KG1 (cell line): ENCODE results near the gene CCDC88A.
A peak's percentile ranks its signal among the peaks of the same experiment; 100 is the strongest.
"Not testable (repeated sequence)": the region's sequence is repeated elsewhere in the genome, so short reads cannot be mapped to it uniquely, and the experiment has no call there.

Experiments used
- DNase-seq: peaks from one replicate; lab custom pipeline; 2025; lab: John Stamatoyannopoulos, UW

The CCDC88A gene

GRCh38 chr2:55301277-55301676 is 118.4 kb downstream of the CCDC88A start:
- no peak for DNase-seq

- DNase-seq = no peak
Observed at GRCh38 chr2:55296393-55296792, 123.3 kb downstream of the CCDC88A start.

GRCh38 chr2:55283083-55283482 is 136.6 kb downstream of the CCDC88A start:
- DNase-seq = no peak

- peak; percentile 81 for DNase-seq
Observed at GRCh38 chr2:55282110-55282917, 137.3 kb downstream of the CCDC88A start.

GRCh38 chr2:55280851-55281546 is 138.7 kb downstream of the CCDC88A start:
- DNase-seq = not testable (repeated sequence)

GRCh38 chr2:55279859-55280424 is 139.7 kb downstream of the CCDC88A start:
- not testable (repeated sequence) for DNase-seq

- not testable (repeated sequence) for DNase-seq
Observed at GRCh38 chr2:55279214-55279835, 140.3 kb downstream of the CCDC88A start.

GRCh38 chr2:55277310-55277709 is 142.3 kb downstream of the CCDC88A start:
- DNase-seq = no peak

- not testable (repeated sequence) for DNase-seq
Observed at GRCh38 chr2:55274346-55274745, 145.3 kb downstream of the CCDC88A start.

GRCh38 chr2:55269645-55269990 is 150.0 kb downstream of the CCDC88A start:
- no peak for DNase-seq

- peak; percentile 87 for DNase-seq
Observed at GRCh38 chr2:55268907-55269644, 150.6 kb downstream of the CCDC88A start, which contains the start of gene MTIF2. Gene MTIF2, minus strand, starts transcription at chr2:55269231. Its CDS starts 5,373 bp downstream, at chr2:55263858.

GRCh38 chr2:55268288-55268906 is 151.3 kb downstream of the CCDC88A start:
- no peak for DNase-seq

GRCh38 chr2:55259586-55259985 is 160.1 kb downstream of the CCDC88A start:
- not testable (repeated sequence) for DNase-seq

GRCh38 chr2:55252832-55253231 is 166.8 kb downstream of the CCDC88A start:
- no peak for DNase-seq

- no peak for DNase-seq
Observed at GRCh38 chr2:55247025-55247424, 172.6 kb downstream of the CCDC88A start.

- DNase-seq = no peak
Observed at GRCh38 chr2:55245411-55245810, 174.2 kb downstream of the CCDC88A start.

GRCh38 chr2:55242617-55243016 is 177.0 kb downstream of the CCDC88A start:
- no peak for DNase-seq

GRCh38 chr2:55241582-55241981 is 178.1 kb downstream of the CCDC88A start:
- not testable (repeated sequence) for DNase-seq

GRCh38 chr2:55239656-55240222 is 179.9 kb downstream of the CCDC88A start:
- no peak for DNase-seq
